H4 (cell line): ENCODE data around the gene CDH13. TPM values are rescaled to one million over a fixed set of nuclear protein-coding genes. Genes with fewer than 3 reads are reported as not detected.

Experiments
- DNase-seq: peaks from one replicate; pipeline ENCODE4 v3.0.0-alpha.2; 2015; ENCODE audit warnings: low spot score
- total RNA-seq: library from RNA; depleted of rRNA; stranded (reverse); fragments of >200 nt; shearing (Covaris generic); gene quantifications from 2 replicates; pipeline ENCODE4 v1.2.3, GENCODE V29; 2014

Gene CDH13
- total RNA-seq, 1 experiment from 2014 or later, result not detected

DNA sequence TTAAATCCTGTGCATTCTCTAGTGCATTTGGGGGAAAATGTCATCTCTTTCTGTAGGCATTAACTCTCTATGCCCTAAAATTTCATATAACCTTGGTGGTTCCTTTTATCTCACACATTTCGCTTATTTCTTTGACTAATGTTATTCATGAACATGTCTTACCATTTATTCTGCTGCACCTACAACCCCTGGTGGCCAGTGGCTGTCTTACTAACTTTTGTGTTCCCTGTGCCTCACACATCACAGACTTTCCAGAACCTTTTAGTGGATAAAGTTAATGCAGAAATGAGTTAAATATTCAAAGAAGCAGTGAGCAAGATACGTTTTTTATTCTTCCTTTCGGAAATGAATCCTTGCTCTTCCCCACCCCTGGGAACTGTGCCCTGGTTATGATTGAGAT is 111.9 kb downstream of the CDH13 start:
- no peak for DNase-seq

DNA sequence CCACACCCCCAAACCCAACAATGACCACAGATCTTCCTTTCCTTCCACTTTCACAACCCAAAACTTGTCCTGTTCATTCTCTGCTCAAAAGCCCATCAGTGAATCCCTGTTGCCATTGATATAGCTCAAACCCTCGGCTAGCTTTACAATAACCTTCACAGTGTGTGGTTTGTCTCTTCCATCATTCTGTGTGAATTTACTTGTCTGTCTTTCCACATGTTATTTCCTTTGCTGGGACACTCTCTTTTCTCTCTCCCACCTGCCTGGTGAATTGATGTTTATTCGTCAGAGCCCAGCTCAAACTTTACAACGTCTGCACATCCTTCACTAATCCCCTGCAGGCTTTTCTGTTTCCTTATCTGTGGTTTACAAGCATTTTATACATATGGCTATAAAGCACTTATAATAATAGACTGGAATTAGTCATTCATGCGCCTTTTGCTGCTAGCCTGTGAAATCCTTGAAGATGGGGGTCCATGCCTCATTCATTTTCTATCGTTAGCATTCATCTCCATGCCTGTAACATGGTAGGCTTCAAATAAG is 114.4 kb downstream of the CDH13 start:
- no peak for DNase-seq

DNA sequence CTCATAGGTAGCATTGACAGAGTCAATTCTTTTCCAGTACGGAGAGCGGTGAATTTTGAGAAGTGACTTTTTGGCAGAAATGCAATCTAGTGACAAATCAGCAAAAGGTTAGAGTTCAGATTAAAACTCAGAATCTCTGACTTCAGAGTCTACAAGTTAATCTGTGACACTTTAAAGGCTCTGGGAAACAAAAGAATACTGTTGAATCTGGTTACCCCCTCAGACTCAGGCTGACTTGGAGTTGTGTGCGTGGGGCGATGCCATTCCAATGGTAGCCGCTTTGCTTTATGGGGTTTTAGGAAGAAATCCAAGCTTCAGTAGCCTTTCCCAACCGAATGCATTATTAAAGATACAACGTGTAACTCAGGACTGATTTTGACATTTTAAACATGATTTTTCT is 118.2 kb downstream of the CDH13 start:
- DNase-seq, result no peak

DNA sequence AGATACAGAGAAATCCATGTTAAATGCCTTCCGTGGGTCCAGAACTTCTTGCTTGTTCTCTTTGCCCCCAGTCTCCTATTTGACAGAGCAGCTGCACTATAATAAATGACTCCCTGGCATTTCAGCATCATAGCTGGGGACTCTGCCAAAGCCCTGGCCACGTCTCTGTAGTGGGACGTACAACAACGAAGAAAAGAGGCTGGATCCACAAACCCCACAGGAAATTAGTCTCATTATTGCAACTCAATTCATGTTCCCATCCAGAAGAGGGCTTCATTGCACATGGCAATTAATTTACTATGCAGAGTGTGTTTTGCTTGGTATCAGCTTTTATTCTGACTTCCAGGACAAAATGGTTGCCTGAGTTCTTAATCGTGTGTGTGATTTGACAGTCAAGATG is 121.3 kb downstream of the CDH13 start:
- DNase-seq, result peak; percentile 31

DNA sequence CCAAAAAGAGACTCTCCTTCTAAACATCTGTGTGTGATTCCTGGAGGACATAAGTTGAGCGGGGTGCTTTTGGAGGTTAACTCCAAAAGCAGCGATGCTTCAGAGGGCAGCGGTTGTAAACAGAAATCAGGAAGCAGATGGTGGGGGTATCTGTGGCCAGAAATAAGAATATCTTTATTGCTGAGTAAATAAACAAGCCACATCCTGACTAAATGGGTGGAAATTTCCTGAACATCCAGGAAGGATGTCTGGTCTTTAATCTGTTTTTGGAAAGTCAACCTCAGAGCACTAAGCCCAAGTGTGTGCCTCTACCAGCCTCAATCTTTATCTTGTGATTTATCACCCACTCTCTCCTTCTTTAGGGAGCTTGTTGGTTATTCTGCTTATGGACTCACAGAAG is 123.3 kb downstream of the CDH13 start:
- DNase-seq, result no peak

DNA sequence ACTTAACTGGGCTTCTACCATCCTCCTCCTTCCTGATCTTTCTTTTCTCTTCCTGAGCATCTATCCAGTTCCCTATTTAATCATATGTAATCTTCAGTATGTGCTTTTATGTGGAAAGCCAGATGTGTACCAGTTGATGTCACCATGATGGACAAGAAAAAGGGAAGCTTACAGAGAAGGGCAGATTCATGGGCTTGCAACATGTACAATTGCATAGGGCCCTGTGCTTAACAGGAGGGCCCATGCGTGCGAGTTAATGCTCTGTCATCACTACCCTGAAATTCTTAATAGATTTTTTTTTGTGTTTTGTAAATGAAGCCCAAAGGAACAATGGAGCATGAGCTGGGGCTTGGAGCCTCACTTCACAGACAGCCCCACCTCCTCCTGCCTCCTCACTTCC is 124.3 kb downstream of the CDH13 start:
- DNase-seq, result no peak

DNA sequence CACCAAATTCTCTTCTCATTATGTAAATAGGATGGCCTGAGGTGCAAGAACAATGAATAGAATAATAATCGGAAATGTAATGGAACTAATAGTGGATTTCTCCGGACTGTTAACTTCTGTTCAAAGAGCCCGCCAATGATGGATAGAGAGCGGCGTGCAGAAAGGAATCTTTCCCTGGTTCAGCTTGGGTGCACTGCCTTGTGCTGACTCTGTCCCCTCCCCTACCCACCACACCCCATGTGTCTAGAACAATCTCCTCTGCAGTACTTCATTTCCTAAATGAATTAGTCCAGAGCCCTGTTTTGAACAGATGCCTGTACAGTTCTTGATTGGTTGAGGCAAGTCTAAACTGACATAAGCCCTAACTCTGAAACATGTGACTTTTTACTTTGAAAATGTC is 125.4 kb downstream of the CDH13 start:
- DNase-seq, result no peak

DNA sequence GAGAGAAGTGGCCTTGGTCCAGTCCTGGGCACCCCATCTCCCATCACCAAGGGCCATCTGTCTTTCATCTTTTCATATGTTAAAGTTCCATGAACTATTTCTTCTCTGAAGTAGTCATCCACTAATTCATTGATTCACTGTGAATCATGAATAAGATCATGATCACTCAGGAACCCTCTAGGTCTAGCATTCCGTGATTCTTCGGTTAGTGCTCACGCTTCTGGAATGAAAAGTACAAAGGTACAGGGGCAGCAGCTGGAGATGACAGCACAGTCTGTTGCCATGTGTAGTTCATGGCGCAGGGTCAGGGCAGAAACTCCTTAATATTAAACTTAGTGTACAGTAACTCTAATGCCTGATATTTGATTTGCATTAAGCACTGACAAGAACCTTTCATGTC is 127.1 kb downstream of the CDH13 start:
- no peak for DNase-seq

DNA sequence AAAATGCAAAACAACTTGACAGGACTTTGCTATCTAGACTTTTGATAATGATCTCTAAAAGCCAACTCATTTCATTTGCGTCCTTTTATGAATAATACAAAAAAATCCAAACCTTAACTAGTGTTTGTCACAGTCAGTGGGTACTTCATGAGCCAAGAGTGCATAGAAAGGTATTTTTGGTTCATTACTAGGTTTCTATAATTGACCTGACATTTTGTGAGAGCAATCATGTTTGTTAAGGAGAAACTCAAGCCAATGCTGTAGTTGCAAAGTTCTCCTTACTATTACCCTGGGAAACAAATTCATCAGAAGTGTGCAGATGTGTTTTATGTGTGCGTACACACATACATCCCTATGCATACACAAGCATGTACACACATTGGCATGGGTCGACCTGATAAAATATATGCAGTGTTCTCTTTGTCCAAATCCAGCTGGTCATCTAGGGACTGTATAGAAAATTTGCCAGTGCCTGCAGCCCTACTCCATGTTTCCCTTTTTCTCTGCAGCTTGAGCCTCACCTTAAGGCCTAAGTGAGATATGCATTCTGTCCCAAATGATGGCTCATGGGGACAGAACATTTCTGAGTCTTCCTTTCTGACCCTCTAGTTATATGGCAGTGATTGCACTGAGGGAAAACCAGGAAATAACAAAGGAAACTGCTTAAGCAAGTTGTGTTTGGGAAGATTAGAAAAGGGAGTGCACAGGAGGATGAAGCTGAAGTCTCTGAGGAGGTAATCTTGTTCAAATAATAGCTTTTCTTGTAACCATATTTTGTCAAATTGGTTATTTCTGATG is 128.1 kb downstream of the CDH13 start:
- no peak for DNase-seq

DNA sequence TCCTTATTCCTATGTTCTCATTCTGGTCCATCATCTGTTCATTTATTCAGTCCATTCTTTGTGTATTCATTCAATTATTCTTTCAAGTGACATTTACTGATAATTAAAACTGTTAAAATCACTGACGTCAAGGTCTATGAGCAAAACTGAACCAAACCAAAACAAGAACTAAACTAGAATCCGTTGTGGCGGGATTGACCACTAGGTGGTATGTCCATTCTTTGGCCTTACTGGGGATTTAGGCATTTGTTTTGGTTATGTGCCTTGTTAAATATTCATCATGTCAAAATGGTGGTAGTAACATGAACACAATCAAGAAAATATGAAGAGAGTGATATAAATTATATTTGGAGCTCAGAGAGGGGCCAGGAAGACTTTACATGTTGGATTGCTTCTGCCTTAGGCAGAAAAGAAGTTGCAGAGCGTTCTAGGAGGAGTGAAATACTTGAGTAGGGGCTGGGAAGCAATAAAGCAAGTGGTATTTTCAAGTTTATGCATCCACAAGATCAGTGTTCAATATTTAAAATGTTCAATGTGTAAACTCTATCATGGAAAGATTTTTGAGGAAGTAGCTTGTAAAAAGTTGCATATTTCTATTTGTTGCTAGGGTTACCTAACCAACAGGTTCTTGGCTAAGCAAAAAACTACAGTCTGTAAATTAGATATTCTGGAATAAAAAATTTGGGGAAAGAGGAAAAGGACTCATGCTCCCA is 129.0 kb downstream of the CDH13 start:
- no peak for DNase-seq

DNA sequence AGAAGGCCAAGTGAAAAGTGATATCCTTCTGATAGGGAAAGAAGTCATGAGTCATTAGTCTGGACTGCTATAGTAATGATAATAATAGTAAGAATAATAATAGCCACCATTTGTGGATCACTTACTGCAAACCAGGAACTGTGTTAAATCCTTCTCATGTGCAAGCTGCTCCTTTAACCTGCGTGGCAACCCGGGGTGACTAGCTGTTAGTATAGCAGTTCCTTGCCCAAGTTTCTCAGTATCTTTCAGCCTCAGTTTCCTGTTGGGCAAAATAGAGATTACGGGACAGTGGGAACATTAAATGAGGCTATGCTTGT is 129.5 kb downstream of the CDH13 start:
- no peak for DNase-seq

DNA sequence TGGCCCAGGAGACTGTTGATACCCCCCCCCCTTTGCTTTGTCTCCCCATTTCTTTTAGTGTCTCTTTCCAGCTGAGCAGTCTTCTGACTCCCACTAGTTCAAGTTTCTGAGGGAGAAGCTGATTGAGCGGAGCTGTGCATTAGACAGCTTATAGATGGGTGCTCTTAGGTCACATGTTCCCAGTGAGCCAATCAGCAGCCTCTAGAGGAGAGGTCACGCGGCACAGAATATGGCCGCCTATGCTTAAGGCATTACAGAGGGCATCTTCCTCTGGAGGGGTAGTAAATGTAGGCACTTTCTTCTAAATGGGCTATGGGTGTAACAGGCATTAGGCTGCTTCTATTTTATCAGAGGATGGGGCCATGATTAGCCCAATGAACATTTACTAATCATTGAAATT is 131.6 kb downstream of the CDH13 start:
- no peak for DNase-seq

DNA sequence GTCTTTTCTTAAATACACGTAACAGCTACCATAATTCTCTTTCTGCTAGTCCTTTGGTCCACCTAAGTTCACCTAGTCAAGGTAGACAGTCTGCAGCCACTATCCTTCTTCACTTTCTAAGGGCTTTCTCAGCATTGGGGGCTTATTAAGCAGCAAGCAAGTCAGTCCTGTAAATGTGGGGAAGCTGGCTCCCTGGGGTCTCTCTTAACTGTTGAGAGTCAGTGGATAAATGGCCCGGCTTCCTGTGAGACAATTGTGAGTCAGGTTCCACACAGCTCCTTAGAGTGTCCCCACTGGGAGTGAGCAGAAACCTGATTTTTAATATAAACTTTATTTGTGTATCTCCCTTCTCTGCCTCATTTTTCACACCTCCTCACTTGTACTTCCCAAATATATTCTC is 132.1 kb downstream of the CDH13 start:
- DNase-seq, result no peak

DNA sequence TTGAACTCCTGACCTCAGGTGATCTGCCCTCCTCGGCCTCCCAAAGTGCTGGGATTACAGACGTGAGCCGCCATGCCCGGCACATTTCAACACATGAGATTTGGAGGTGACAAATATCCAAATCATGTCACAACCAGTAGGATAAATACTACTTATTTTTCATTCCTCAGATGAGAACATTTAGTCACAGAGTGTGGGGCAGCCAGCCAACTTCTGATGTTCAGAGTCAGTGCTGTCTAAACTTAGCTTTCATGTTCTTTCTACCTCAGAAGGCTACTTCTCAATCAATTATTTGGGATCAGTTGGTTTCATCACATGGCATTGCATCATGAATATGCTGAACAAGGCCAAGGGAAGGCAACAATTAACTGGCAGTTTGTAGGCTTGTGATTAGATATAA is 134.5 kb downstream of the CDH13 start:
- no peak for DNase-seq

DNA sequence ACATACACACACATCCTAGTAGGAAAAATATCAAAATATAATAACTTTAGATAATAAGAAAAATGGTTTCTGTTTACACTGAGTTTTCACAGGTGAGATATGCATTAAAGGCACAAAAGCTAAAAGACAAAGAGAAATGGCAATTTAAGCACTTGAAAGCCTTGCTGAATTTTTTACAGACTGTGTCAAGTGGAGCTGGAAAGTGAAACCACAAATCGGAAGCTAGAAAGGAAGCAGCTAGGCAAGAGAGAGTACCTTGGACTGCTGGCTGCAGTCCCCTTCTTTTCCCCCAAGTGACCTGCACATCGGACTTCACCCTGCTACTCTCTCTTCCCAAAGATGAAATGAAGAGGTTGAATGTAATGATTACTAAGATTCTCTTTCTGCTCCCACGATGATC is 135.1 kb downstream of the CDH13 start:
- peak; percentile 6 for DNase-seq

DNA sequence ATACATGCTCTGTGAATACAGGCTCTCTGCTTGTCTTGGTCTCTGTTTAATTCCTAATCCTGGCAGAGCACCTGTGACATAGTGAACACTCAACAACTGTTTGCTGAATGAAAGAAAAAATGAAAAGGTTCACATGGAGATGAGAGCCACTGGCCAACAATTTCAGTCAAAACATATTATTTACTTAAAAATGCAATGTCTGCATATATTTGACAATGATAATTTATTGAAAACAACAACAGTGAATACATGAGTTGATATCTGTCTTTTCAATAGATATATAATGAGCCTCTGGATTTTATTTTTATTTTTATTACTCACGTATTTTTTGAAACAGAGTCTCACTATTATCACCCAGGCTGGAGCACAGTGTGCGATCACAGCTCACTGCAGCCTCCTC is 136.6 kb downstream of the CDH13 start:
- no peak for DNase-seq

DNA sequence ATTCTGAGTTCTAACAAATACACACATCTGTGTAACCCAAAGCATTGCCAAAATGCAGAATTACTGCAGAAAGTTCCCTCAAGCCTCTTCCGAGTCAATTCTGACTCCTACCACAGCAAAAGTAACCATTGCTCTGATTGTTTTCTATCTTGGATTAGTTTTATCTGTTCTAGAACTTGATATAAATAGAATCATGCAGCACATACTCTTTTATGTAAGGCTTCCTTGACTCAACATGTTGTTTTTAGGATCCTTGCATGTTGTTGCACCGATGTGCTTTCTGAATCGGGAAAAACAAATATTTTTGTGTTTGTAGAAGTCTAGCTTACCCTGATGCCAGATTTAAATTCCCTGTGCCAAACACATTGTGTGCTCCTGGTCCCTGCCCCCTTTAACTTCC is 140.4 kb downstream of the CDH13 start:
- DNase-seq, result no peak

DNA sequence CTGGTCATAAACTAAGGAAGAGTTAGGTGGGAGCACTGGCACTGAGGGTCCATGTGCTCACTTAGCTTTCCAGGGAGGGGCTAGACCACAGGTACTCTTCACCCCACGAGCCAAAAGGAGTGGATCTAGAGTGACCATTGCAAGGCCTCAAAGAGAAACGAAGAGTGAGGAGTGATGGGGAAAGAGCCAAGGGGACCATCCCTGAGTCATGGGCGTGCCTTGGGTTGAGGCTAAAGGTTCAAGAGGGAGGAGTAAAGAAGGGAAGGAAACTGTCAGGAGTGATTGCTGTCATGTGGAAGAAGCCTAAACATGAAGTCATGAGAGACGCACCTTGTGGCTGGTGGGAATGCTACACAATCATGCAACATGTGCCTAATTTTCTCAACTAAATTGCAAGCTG is 141.0 kb downstream of the CDH13 start:
- no peak for DNase-seq

DNA sequence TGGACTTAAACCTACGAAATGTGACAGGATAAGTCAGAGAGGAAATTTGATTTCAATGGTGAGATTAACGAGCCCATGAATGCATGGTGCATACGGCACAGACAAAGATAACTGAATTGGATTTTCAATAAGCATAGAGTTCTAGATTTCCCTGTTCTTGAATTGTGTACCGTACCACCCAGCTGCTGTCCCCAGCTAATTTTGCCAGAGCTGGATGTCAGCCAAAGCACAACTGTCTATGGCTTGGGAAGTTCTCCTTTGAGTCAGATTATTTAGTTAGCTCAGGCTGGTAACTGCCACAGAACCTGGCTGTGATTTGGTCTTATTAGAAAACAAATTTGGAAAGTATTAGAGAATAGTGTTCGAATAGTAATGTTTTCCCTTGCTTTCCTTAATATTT is 143.1 kb downstream of the CDH13 start:
- DNase-seq, result no peak

DNA sequence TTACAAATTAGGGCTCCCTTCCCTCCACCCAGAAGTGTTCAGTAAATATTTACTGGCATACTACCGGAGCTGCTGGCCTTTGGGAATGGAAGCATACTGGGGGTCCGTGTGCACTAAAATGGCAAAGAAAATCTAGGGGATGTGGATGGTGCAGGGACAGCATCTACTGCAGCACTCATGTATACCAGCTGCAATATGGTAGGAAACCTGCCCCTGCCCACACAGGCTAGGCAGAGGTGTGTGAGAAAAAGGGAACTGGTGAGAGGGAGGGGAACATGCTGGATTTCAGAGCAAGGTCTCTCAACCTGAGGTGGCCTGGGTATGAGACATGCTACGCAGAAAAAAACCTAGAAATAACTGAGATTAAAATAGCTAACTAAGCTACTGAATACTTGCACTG is 145.4 kb downstream of the CDH13 start:
- no peak for DNase-seq

DNA sequence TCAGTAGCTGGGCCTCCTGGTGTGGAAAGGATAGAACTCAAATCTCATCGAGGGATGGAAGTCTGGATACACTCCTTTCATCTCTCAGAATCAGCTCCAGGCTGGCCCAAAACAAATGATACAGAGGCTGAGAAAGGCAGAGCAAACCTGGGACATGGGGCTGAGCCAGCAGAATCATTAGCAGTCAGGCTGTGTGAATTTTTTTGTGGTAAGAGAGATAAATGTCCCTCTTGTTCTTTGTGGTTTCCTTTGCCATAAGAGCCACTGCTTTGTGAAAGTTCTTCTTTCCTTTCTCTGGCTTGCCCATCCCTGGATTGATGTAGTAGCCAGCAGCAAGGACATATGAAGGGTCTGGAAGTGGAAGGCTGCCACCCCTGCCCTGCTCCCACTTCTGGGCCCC is 146.2 kb downstream of the CDH13 start:
- DNase-seq, result no peak

DNA sequence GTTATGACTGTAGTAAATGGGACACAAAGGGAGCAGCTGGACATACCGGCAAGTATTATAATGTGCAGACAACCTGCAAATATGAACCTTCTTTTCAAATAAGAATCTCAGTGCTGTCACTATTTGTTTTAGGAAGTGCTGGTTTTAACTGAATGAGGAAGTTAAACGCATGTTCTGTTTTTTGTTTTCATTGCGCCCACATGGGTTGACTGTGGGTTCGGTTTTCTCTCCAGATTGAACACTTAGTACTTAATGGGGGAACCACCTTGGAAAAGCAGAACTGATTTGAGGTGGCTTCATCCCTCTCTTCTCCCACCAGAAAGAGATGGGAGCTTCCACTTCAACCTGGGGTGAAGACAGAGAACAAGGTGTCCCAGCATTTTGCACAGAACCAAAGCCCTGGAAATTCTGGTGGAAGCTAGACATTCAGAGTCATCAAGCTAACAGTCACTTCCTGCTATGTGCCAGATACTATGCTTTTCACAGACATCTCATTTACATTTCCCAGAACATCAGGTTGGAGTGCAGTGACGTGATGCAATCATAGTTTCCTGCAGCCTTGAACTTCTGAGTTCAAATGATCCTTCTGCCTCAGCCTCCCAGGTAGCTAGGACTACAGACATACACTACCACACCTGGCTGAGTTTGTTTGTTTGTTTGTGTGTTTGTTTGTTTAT is 149.8 kb downstream of the CDH13 start:
- DNase-seq, result no peak

DNA sequence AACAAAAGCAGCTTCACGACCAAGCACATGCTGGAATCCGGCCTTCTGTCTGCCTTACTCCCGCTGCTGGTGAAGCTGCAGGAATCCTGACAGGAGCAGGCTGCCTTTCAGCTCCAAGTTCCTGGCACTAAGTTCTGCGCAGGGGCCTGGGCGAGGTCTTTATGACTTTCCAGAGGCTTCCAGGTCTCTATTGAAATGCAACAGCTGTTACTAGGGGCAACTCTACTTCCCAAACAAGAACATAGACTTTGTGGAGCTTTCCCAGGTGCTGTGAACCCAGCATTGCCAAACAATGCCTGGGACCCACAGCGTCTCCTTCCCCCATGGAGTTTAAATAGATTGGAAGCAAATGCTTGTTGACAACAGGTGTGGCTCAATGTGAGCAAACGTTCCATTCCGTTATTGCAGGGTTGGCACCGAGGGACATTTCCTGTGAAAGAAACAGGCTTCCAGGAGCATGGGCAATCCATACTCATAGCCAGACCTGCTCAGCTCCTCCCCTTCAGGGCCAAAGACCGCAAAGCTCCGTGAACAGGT is 156.0 kb downstream of the CDH13 start:
- no peak for DNase-seq
